B cell (primary cell): ENCODE data around the gene STK24. TPM values are rescaled to one million over a fixed set of nuclear protein-coding genes. Genes with fewer than 3 reads are reported as not detected.

Experiments
- ATAC-seq: fragments of 200-7000 bp; cut with Tn5 transposase; one replicate; pipeline ENCODE4 v1.10.0; 2021; ENCODE audit warnings: low read depth, mild to moderate bottlenecking, moderate number of reproducible peaks, moderate library complexity
- CTCF ChIA-PET: fragments of 350-600 bp; sonication (Branson Sonifier 250); formaldehyde crosslinking; loops from one replicate; lab custom pipeline; 2021; ENCODE audit warnings: antibody characterized with exemption, inconsistent platforms; lab: Charles Lee
- POLR2A ChIA-PET: fragments of 350-600 bp; sonication (Branson Sonifier 250); formaldehyde crosslinking; loops from one replicate; lab custom pipeline; 2021; ENCODE audit warnings: antibody characterized with exemption; lab: Charles Lee
- DNase-seq: peaks from one replicate; pipeline ENCODE4 v3.0.0; 2013
- H2AFZ ChIP-seq: 2 replicates; pipeline ENCODE4 v1.6.1; 2012; ENCODE audit warnings: mild to moderate bottlenecking, low read depth, low read length; ENCODE audit not compliant: insufficient read depth, poor library complexity, severe bottlenecking
- H3K27ac ChIP-seq, 2 donors: 1 replicate in 1 of 2; 2 replicates in 1 of 2; pipeline ENCODE4 v1.5.1; 2012 to 2013; ENCODE audit warnings: low read length in 2 of 2, mild to moderate bottlenecking in 2 of 2, moderate library complexity in 1 of 2
- H3K27me3 ChIP-seq, 4 experiments: fragments of 200-600 bp in 1 of 4; sonication (generic) in 1 of 4; replicated peaks in 1 of 4; 1 replicate in 2 of 4; 2 replicates in 2 of 4; pipeline versions ENCODE4 v1.6.1 to v1.7.0; 2013 to 2016; ENCODE audit warnings: low read length in 3 of 4, mild to moderate bottlenecking in 2 of 4, mixed read lengths in 1 of 4, moderate library complexity in 1 of 4; ENCODE audit not compliant: insufficient read depth in 4 of 4, control insufficient read depth in 3 of 4; ENCODE audit errors: control extremely low read depth in 1 of 4
- H3K36me3 ChIP-seq, 2 experiments: replicated peaks in 1 of 2; 1 replicate in 1 of 2; 2 replicates in 1 of 2; pipeline versions ENCODE4 v1.6.1 to v1.7.1; 2013; ENCODE audit warnings: low read length in 1 of 2; ENCODE audit not compliant: insufficient read depth in 2 of 2, control insufficient read depth in 1 of 2; ENCODE audit errors: control extremely low read depth in 1 of 2, extremely low read depth in 1 of 2
- H3K4me1 ChIP-seq, 2 donors: fragments of 200-600 bp in 1 of 2; sonication (generic) in 1 of 2; 1 replicate in 1 of 2; 2 replicates in 1 of 2; pipeline versions ENCODE4 v1.5.1 to v1.6.1; 2013 to 2017; ENCODE audit warnings: low read length in 2 of 2; ENCODE audit not compliant: control insufficient read depth in 2 of 2, insufficient read depth in 2 of 2
- H3K4me2 ChIP-seq: replicated peaks from 2 replicates; pipeline ENCODE3; 2012; ENCODE audit warnings: mild to moderate bottlenecking, low read depth, low read length; ENCODE audit not compliant: poor library complexity, severe bottlenecking
- H3K4me3 ChIP-seq, 5 experiments: fragments of 200-600 bp in 1 of 5; sonication (generic) in 1 of 5; 1 replicate in 3 of 5; 2 replicates in 2 of 5; pipeline versions ENCODE4 v1.5.1 to v1.7.0; 2011 to 2016; ENCODE audit warnings: low read length in 4 of 5, mild to moderate bottlenecking in 4 of 5, low read depth in 2 of 5, control low read depth in 1 of 5, moderate library complexity in 1 of 5; ENCODE audit not compliant: insufficient read depth in 1 of 5; ENCODE audit errors: control extremely low read depth in 1 of 5, extremely low read depth in 1 of 5
- H3K79me2 ChIP-seq: fragments of 200-600 bp; sonication (generic); one replicate; pipeline ENCODE4 v1.6.0; 2016; ENCODE audit warnings: low read length; ENCODE audit not compliant: control insufficient read depth, insufficient read depth
- H3K9ac ChIP-seq: fragments of 200-600 bp; sonication (generic); 2 replicates; pipeline ENCODE4 v1.6.1; 2017; ENCODE audit warnings: mild to moderate bottlenecking, low read length, moderate library complexity
- H3K9me3 ChIP-seq, 3 donors: one replicate each; pipeline versions ENCODE4 v1.6.1 to v1.7.1; 2013; ENCODE audit warnings: low read length in 2 of 3; ENCODE audit not compliant: control insufficient read depth in 2 of 3, insufficient read depth in 1 of 3; ENCODE audit errors: control extremely low read depth in 1 of 3
- H4K20me1 ChIP-seq: 2 replicates; pipeline ENCODE4 v1.6.0; 2012; ENCODE audit warnings: mild to moderate bottlenecking, low read length; ENCODE audit not compliant: insufficient read depth, control insufficient read depth, poor library complexity, severe bottlenecking
- H3K27ac Mint-ChIP-seq: one replicate; pipeline ENCODE4 v1.8.0; 2021; ENCODE audit warnings: mixed read lengths
- H3K27me3 Mint-ChIP-seq: one replicate; pipeline ENCODE4 v1.8.0; 2021; ENCODE audit warnings: mixed read lengths
- H3K4me1 Mint-ChIP-seq: one replicate; pipeline ENCODE4 v1.8.0; 2021; ENCODE audit warnings: mixed read lengths
- H3K4me3 Mint-ChIP-seq: one replicate; pipeline ENCODE4 v1.8.0; 2021; ENCODE audit warnings: mixed read lengths
- H3K9me3 Mint-ChIP-seq: one replicate; pipeline ENCODE4 v1.8.0; 2022; ENCODE audit warnings: mixed read lengths; ENCODE audit not compliant: insufficient read depth
- EZH2 ChIP-seq: IDR thresholded peaks from 2 replicates; pipeline ENCODE4 v1.6.1; 2012; ENCODE audit warnings: borderline replicate concordance, low read depth, mild to moderate bottlenecking, moderate library complexity, low read length; ENCODE audit not compliant: insufficient read depth, poor library complexity, severe bottlenecking
- WGBS: methylation state at CpG from one replicate; pipeline ENCODE4 v1.1.5; 2013; ENCODE audit warnings: missing lambda C conversion rate; ENCODE audit not compliant: insufficient coverage; 5-methylcytosine and 5-hydroxymethylcytosine counted together
- intact Hi-C: fragments of 100-400 bp; cut with micrococcal nuclease; formaldehyde crosslinking; loops from one replicate; pipeline ENCODE4 v1.10.0; 2022
- polyA plus RNA-seq: library from polyadenylated mRNA; depleted of rRNA; stranded (reverse); fragments of >200 nt; gene quantifications from 2 replicates; pipeline ENCODE4 v1.2.3, GENCODE V29; 2012
- total RNA-seq, 2 donors: library from RNA; stranded (reverse); fragments of 120-200 nt in 1 of 2; gene quantifications; 1 replicate in 1 of 2; 2 replicates in 1 of 2; pipeline versions ENCODE4 v1.2.3 to v1.2.4, GENCODE V29; 2013 to 2022
- TF ChIP-seq, protein P1 (sequence below): fragments of 200-600 bp; IDR thresholded peaks from one replicate; pipeline ENCODE4 v1.8.0; 2022; ENCODE audit warnings: antibody characterized with exemption, mild to moderate bottlenecking

The STK24 gene
- total and polyA plus RNA-seq, 2 donors (not counting 1 experiment from before 2014, with no cell fraction given), result 47.2 to 117 TPM

GRCh38 chr13:98567140-98567539 is 9.8 kb downstream of the STK24 start:
- Histone ChIP-seq H2AFZ (no peak overlapping the region), H3K27me3 (no peaks in the 10 kb centered on the region), H3K36me3 (no peaks in the 10 kb centered on the region), H3K4me2 (peak overlapping the region; percentile 60), H3K79me2 (peaks cover 97% of the 10 kb centered on the region), H3K4me1 (peaks cover 87 to 96% of the 10 kb centered on the region in 2 donors), H3K4me3 (peak overlapping the region in 3 of 5 experiments; percentile 3 to 46 (median 25)), H3K27ac (peak overlapping the region; percentile 68 to 78), H4K20me1 (peaks cover 49% of the 10 kb centered on the region), H3K9me3 (peaks cover 0 to 11% (median 0%) of the 10 kb centered on the region in 3 donors), H3K9ac (peak overlapping the region; percentile 33)
- H3K4me3 Mint-ChIP-seq, result peak overlapping the region; percentile 76
- WGBS, result 94% methylated on average over 11 of the region's 13 CpGs
- H3K9me3 Mint-ChIP-seq, result no peaks in the 10 kb centered on the region
- ChIA-PET POLR2A (no interaction called here), CTCF (interaction anchor here (0.6 to 1.5 kb wide), 3 partner anchors 10 to 91 kb away, joined by 3 to 7 read pairs (median 4); no protein-coding TSS in a partner anchor)
- peaks cover 92% of the 10 kb centered on the region for H3K4me1 Mint-ChIP-seq
- intact Hi-C loops, result no loop called here
- no peak for TF ChIP-seq EZH2
- TF ChIP-seq, protein P1, sequence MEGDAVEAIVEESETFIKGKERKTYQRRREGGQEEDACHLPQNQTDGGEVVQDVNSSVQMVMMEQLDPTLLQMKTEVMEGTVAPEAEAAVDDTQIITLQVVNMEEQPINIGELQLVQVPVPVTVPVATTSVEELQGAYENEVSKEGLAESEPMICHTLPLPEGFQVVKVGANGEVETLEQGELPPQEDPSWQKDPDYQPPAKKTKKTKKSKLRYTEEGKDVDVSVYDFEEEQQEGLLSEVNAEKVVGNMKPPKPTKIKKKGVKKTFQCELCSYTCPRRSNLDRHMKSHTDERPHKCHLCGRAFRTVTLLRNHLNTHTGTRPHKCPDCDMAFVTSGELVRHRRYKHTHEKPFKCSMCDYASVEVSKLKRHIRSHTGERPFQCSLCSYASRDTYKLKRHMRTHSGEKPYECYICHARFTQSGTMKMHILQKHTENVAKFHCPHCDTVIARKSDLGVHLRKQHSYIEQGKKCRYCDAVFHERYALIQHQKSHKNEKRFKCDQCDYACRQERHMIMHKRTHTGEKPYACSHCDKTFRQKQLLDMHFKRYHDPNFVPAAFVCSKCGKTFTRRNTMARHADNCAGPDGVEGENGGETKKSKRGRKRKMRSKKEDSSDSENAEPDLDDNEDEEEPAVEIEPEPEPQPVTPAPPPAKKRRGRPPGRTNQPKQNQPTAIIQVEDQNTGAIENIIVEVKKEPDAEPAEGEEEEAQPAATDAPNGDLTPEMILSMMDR, result no peak
- H3K27ac Mint-ChIP-seq, result peak overlapping the region; percentile 92
- H3K27me3 Mint-ChIP-seq, result no peaks in the 10 kb centered on the region
- ATAC-seq, result no peak
- DNase-seq, result no peak

- peaks cover 56% of the 10 kb centered on the region for H4K20me1 ChIP-seq
- H3K9ac ChIP-seq, result peak overlapping the region; percentile 19
- ChIA-PET POLR2A (no interaction called here), CTCF (interaction anchor here (0.7 to 3.1 kb wide), 3 partner anchors 38 to 87 kb away, joined by 4 to 11 read pairs (median 7); no protein-coding TSS in a partner anchor)
- H3K4me2 ChIP-seq, result peak overlapping the region; percentile 60
- Mint-ChIP-seq H3K9me3 (no peaks in the 10 kb centered on the region), H3K27me3 (no peaks in the 10 kb centered on the region), H3K27ac (peak overlapping the region; percentile 92), H3K4me3 (peak overlapping the region; percentile 76), H3K4me1 (peaks cover 90% of the 10 kb centered on the region)
- H2AFZ ChIP-seq, result no peak overlapping the region
- DNase-seq (no peak), ATAC-seq (no peak)
- peaks cover 97% of the 10 kb centered on the region for H3K79me2 ChIP-seq
- H3K9me3 ChIP-seq, result peaks cover 0 to 11% (median 0%) of the 10 kb centered on the region in 3 donors
- H3K4me1 ChIP-seq, result peaks cover 77 to 86% of the 10 kb centered on the region in 2 donors
- 67% methylated on average over 11 of the region's 18 CpGs for WGBS
- peak overlapping the region; percentile 68 to 78 for H3K27ac ChIP-seq
- intact Hi-C loops, result no loop called here
- H3K4me3 ChIP-seq, result no peak overlapping the region
- TF ChIP-seq, protein P1, result no peak
- TF ChIP-seq EZH2, result no peak
- H3K27me3 ChIP-seq, result no peaks in the 10 kb centered on the region
- no peaks in the 10 kb centered on the region for H3K36me3 ChIP-seq
These were observed 11.0 kb downstream of the STK24 start for GRCh38 chr13:98565726-98566565.
